GM21717 (cell line): Measurements from ENCODE around the gene MORN4.

Source experiments
- ATAC-seq: cut with Tn5 transposase; IDR thresholded peaks from one replicate; pipeline ENCODE4 v1.9.1; 2021; ENCODE audit warnings: mild to moderate bottlenecking, moderate library complexity; ENCODE audit not compliant: unreplicated experiment

The MORN4 gene

DNA sequence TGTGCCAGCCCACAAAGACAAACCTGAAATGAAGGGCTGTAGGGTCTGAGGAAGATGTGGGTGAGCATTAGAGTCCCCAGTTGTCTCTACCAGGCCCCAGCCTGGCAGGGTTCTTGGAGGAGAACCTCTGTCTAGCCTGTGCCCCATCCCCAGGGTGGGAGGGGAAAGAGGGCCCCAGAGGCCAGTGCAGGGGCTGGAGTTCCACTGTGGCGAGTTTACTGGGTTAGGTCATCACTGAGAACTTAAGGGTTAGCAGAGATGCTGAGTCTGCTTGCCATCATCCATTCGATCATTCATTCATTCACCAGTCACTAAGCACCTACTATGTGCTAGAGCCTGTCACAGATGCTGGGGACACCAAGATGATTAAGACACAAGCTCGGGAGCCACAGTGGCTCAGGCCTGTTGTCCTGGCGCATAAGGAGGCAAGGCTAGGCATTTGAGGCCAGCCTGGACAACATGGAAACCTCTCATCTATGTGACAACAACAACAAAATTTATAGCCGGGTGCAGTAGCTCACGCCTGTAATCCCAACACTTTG lies 58.1 kb downstream of the MORN4 start:
- no peak for ATAC-seq

DNA sequence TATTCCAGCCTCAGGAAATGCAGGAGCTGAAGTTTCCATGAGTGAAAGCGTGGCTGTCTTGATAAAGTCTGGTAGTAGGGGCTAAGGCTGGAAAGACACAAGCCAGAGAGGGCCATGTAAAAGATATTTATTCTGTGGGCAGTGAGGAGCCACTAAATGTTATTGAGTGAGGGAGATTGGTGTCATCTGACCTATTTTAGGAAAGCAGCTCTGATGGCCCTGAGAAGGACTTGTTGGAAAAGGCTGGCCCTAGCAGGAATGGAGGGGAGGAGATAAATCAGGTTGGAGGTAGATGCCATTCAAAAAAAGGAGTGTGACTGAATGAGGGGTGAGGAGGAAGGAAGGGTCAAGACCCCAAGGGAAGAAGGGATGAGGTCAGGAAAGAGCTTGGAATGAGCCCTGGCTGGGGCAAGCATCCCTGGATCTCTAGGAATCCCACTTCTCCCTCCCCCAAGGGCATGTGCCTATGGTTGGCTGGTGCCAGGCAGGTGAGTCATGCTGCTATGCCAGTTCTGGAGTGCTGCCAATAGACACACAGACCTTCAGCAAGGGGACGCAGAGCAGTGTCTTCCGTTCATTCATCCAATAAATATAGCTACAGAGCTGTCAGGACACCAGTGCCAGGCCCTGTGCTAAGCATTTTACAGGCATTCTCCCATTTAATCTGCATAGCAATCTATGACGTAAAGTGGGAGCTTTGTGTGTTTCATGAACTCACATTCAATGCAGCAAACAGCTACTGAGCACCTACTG lies 58.8 kb downstream of the MORN4 start:
- ATAC-seq = no peak

- ATAC-seq = no peak
These were observed 59.6 kb downstream of the MORN4 start for GRCh38 chr10:97573672-97574071.

- no peak for ATAC-seq
These were observed 60.3 kb downstream of the MORN4 start for GRCh38 chr10:97573021-97573420.

DNA sequence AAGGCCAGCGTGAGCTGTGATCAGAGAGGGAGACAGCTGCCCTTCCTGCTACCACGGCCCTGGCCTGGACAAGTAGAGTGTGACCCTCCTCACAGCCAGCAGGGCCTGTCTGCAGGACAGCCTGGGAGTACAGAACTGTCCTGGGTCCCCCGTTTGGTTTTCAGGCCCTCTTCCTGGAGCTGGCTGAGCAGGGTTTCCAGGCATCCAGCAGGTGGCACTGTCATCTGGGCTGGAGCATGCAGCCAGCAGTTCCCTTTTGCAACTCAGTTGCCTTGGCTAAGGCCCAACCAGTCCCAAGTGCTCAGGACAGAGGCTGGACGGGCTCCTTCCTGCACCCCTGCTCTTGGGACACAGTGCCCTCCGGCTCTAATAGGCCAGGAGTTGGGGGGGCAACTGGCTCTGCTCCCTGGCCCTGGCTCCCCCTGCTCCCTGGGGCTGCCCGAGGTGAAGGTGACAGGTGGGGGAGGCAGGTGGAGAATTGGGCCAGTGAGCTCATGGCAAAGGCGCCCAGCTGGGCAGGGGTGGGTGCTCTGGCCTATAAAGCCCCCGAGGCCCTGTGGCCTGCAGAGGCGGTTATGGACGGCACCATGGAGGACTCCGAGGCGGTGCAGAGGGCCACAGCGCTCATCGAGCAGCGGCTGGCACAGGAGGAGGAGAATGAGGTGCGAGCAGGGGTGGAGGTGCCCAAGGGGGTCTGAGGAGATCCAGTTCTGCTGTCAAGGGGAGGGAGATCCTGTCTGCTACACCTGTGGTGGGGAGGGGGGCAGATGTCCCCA lies 60.9 kb downstream of the MORN4 start, which contains the start of gene ANKRD2:
Gene ANKRD2, plus strand, starts transcription at position 566 of the 776 bp plus-strand sequence. Its CDS starts 10 bp downstream, at position 576.
- peak; percentile 63 for ATAC-seq

DNA sequence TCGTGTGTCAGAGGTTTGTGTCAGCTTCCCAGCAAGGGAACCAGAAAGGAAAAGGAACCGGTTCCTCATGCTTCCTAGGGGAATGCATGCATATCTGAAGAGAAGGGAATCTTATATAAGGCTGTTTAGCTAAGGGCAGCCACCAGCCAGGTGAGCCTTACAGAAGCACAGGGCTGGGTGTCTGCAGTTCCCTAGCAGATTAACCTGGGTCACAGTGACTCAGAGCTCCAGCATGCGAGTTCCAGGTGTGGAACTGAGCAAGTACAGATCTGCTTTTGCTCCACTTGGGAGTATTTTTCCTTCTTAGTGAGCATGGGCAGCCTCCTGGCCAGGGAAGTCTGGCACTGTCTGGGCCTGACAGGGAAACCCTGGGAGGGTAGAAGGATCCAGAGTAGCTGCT lies 61.7 kb downstream of the MORN4 start:
- ATAC-seq = no peak

GRCh38 chr10:97570789-97571471 lies 62.4 kb downstream of the MORN4 start:
- no peak for ATAC-seq

DNA sequence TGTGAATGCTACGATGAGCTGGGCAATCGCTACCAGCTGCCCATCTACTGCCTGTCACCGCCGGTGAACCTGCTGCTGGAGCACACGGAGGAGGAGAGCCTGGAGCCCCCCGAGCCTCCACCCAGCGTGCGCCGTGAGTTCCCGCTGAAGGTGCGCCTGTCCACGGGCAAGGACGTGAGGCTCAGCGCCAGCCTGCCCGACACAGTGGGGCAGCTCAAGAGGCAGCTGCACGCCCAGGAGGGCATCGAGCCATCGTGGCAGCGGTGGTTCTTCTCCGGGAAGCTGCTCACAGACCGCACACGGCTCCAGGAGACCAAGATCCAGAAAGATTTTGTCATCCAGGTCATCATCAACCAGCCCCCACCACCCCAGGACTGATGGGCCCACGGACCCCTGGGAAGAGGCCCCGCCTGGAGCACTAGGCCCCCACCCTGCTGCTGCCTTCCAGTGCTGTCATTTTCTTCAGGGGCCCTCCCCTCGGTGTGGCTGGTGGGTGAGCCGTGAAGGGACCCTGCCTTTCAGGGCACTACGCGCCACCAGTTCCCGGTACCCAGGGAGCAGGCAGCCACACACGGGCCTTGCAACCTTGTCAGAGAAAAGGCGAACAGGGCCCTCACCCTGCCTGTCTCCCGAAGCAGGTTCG lies 63.0 kb downstream of the MORN4 start:
- ATAC-seq = no peak

GRCh38 chr10:97567891-97568290 lies 65.4 kb downstream of the MORN4 start:
- ATAC-seq = no peak

DNA sequence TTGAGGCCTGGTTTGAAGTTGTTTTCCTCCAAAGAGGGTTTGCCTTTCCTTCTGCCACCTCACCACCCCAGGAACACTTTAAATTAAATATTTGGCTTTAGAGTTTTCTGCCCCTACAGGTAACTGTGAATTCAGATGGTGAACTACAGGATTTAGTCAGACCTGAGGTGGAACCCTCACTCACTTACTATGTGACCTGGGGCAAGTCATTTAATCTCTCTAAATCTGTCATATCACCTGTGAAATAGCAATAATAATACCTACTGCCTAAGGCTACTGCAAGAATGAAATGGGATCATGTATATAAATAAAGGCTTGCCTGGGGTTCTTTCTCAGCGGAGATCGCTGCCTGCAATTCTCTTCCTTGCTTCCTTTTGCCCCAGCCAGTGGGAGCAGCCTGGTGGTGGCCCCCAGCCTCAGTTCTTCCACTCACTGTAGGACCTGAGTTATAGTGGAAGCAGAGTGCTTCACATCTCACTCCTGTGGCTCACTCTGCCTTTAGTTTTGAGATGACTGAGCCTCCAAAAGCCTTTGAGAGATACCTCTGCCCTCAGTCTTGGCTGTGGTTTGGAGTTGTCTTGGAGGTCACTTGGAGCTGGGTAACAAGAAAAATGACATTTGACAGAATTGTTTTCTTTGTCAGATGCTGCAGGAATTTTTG lies 66.8 kb downstream of the MORN4 start:
- ATAC-seq = no peak

DNA sequence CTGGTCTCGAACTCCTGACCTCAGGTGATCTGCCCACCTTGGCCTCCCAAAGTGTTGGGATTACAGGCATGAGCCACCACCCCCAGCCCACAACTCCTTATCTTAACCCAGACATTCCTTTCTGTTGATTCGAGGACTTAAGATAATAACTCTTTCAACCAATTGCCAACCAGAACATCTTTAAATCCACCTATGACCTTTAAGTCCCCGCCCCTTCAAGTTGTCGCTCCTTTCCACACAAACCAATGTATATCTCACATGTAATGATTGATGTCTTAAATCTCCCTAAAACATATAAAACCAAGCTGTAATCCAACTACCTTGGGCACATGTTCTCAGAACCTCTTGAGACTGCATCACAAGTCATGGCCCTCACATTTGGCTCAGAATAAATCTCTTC lies 68.5 kb downstream of the MORN4 start:
- ATAC-seq = no peak
